Liver (tissue), 9 donors: ENCODE measurements around the gene CYTL1. TPM values are rescaled to one million over a fixed set of nuclear protein-coding genes. Genes with fewer than 3 reads are reported as not detected.

ENCODE experiments used
- DNase-seq: peaks from one replicate; pipeline ENCODE4 v3.0.0-alpha.2; 2017; ENCODE audit warnings: low spot score
- H3K27ac ChIP-seq, 2 donors: one replicate each; pipeline ENCODE4 v1.7.0; 2013; ENCODE audit warnings: inconsistent platforms in 2 of 2, low read length in 2 of 2, control low read depth in 1 of 2, low read depth in 1 of 2, mild to moderate bottlenecking in 1 of 2
- H3K27me3 ChIP-seq, 4 donors: one replicate each; pipeline versions ENCODE4 v1.6.1 to v1.7.0; 2013; ENCODE audit warnings: low read length in 3 of 4, inconsistent platforms in 1 of 4, mild to moderate bottlenecking in 1 of 4, moderate library complexity in 1 of 4; ENCODE audit not compliant: control insufficient read depth in 4 of 4, insufficient read depth in 4 of 4
- H3K36me3 ChIP-seq, 4 donors: one replicate each; pipeline versions ENCODE4 v1.6.1 to v1.7.0; 2013; ENCODE audit warnings: low read length in 3 of 4, mild to moderate bottlenecking in 3 of 4, low read depth in 1 of 4, moderate library complexity in 1 of 4; ENCODE audit not compliant: control insufficient read depth in 4 of 4, insufficient read depth in 3 of 4
- H3K4me1 ChIP-seq, 4 donors: one replicate each; pipeline versions ENCODE4 v1.6.1 to v1.7.0; 2013; ENCODE audit warnings: low read length in 3 of 4, mild to moderate bottlenecking in 3 of 4, moderate library complexity in 1 of 4; ENCODE audit not compliant: control insufficient read depth in 4 of 4, insufficient read depth in 4 of 4
- H3K4me3 ChIP-seq, 3 donors: one replicate each; pipeline versions ENCODE4 v1.6.1 to v1.7.0; 2013; ENCODE audit warnings: low read length in 3 of 3, control low read depth in 1 of 3, low read depth in 1 of 3, mild to moderate bottlenecking in 1 of 3
- H3K9ac ChIP-seq, 2 donors: one replicate each; pipeline ENCODE4 v1.7.0; 2013; ENCODE audit warnings: low read length in 2 of 2, mild to moderate bottlenecking in 2 of 2, moderate library complexity in 2 of 2, control low read depth in 1 of 2, low read depth in 1 of 2
- H3K9me3 ChIP-seq, 4 donors: one replicate each; pipeline versions ENCODE4 v1.6.1 to v1.7.0; 2013; ENCODE audit warnings: low read length in 3 of 4; ENCODE audit not compliant: control insufficient read depth in 4 of 4
- ATF3 ChIP-seq: IDR thresholded peaks from 2 replicates; pipeline ENCODE4 v1.6.1; 2016; ENCODE audit warnings: antibody characterized with exemption
- CTCF ChIP-seq: fragments of 150-350 bp; IDR thresholded peaks from 2 replicates; pipeline ENCODE4 v1.5.1; 2017; ENCODE audit warnings: improper control_type of control experiment, low read depth, low read length; ENCODE audit not compliant: missing input control
- EGR1 ChIP-seq, 2 donors: IDR thresholded peaks; 2 replicates each; pipeline ENCODE4 v1.6.1; 2016 to 2018; ENCODE audit warnings: antibody characterized with exemption in 2 of 2, low read depth in 2 of 2
- FOXA1 ChIP-seq: IDR thresholded peaks from 2 replicates; pipeline ENCODE4 v1.6.1; 2016; ENCODE audit warnings: antibody characterized with exemption
- FOXA2 ChIP-seq: IDR thresholded peaks from 2 replicates; pipeline ENCODE4 v1.6.1; 2016; ENCODE audit warnings: antibody characterized with exemption
- HNF4A ChIP-seq, 2 donors: conservative IDR thresholded peaks; 2 replicates each; pipeline ENCODE4 v1.6.1; 2016; ENCODE audit warnings: antibody characterized with exemption in 2 of 2, mild to moderate bottlenecking in 2 of 2
- HNF4G ChIP-seq: IDR thresholded peaks from 2 replicates; pipeline ENCODE4 v1.6.1; 2016; ENCODE audit warnings: antibody characterized with exemption
- JUND ChIP-seq, 2 donors: IDR thresholded peaks; 2 replicates each; pipeline ENCODE4 v1.6.1; 2016; ENCODE audit warnings: antibody characterized with exemption in 2 of 2
- MAX ChIP-seq: IDR thresholded peaks from 2 replicates; pipeline ENCODE4 v1.6.1; 2016; ENCODE audit warnings: antibody characterized with exemption
- RAD21 ChIP-seq, 2 donors: IDR thresholded peaks; 2 replicates each; pipeline ENCODE4 v1.6.1; 2016; ENCODE audit warnings: antibody characterized with exemption in 2 of 2, mild to moderate bottlenecking in 2 of 2
- REST ChIP-seq: IDR thresholded peaks from 2 replicates; pipeline ENCODE4 v1.6.1; 2016; ENCODE audit warnings: antibody characterized with exemption, mild to moderate bottlenecking
- RXRA ChIP-seq, 2 donors: IDR thresholded peaks; 2 replicates each; pipeline ENCODE4 v1.6.1; 2017 to 2018; ENCODE audit warnings: antibody characterized with exemption in 2 of 2, mild to moderate bottlenecking in 1 of 2
- SP1 ChIP-seq: IDR thresholded peaks from 2 replicates; pipeline ENCODE4 v1.6.1; 2018; ENCODE audit warnings: antibody characterized with exemption, mild to moderate bottlenecking
- TAF1 ChIP-seq: conservative IDR thresholded peaks from 2 replicates; pipeline ENCODE4 v1.6.1; 2016; ENCODE audit warnings: antibody characterized with exemption, mild to moderate bottlenecking
- YY1 ChIP-seq: IDR thresholded peaks from 2 replicates; pipeline ENCODE4 v1.6.1; 2016; ENCODE audit warnings: antibody characterized with exemption, mild to moderate bottlenecking
- ZBTB33 ChIP-seq: IDR thresholded peaks from 2 replicates; pipeline ENCODE4 v1.6.1; 2016; ENCODE audit warnings: antibody characterized with exemption
- WGBS: extraction: QIAGEN DNeasy Blood & Tissue Kit; methylation state at CpG from one replicate; pipeline ENCODE4 v1.1.7; 2013; 5-methylcytosine and 5-hydroxymethylcytosine counted together
- polyA plus RNA-seq, 2 donors: library from polyadenylated mRNA; stranded (reverse) in 1 of 2; unstranded in 1 of 2; fragments of 200-250 nt in 1 of 2; fragments of >200 nt in 1 of 2; fragmentation: Nextera tagmentation in 1 of 2; extraction: Ambion mirVana in 1 of 2; gene quantifications; one replicate each; pipeline versions ENCODE4 v1.2.1 to v1.2.3, GENCODE V29; 2013 to 2015
- total RNA-seq, 2 donors: library from RNA; depleted of rRNA; stranded (reverse); fragments of >200 nt; gene quantifications; one replicate each; pipeline ENCODE4 v1.2.3, GENCODE V29; 2014
- donor health status: healthy.
- donor health status: healthy.
- donor health status: healthy.
- donor health status: healthy.
- donor health status: healthy.

Gene CYTL1
- total and polyA plus RNA-seq, 4 donors, result 0.13 to 4.6 TPM; not detected in 2

- TF ChIP-seq HNF4G, result no peak
- Histone ChIP-seq H3K27ac (no peak overlapping the region), H3K36me3 (no peaks in the 10 kb centered on the region), H3K4me1 (no peaks in the 10 kb centered on the region), H3K27me3 (no peaks in the 10 kb centered on the region), H3K9me3 (no peaks in the 10 kb centered on the region), H3K9ac (no peak overlapping the region), H3K4me3 (no peak overlapping the region)
- WGBS, result 79% methylated on average over 5 of the region's 5 CpGs
- no peak for DNase-seq
Measured at GRCh38 chr4:4986841-4987240, 32.4 kb downstream of the CYTL1 start.

GRCh38 chr4:4985844-4986243 is 33.4 kb downstream of the CYTL1 start:
- no peaks in the 10 kb centered on the region for H3K4me1 ChIP-seq
- TF ChIP-seq ZBTB33 (no peak), JUND (IDR thresholded peaks at IDR 0.05) (no peak), CTCF (no peak), FOXA2 (no peak), HNF4A (conservative IDR thresholded peaks at IDR 0.05) (no peak), SP1 (no peak)
- 79% methylated on average over 1 of the region's 1 CpG for WGBS

GRCh38 chr4:4985036-4985435 is 34.2 kb downstream of the CYTL1 start:
- H3K4me3 ChIP-seq, result no peak overlapping the region
- WGBS, result 84% methylated on average over 2 of the region's 2 CpGs
- H3K27ac ChIP-seq, result no peak overlapping the region
- H3K9ac ChIP-seq, result no peak overlapping the region
- no peak for DNase-seq
- no peaks in the 10 kb centered on the region for H3K4me1 ChIP-seq
- no peaks in the 10 kb centered on the region for H3K36me3 ChIP-seq
- H3K9me3 ChIP-seq, result no peaks in the 10 kb centered on the region
- H3K27me3 ChIP-seq, result no peaks in the 10 kb centered on the region
- no peak for TF ChIP-seq SP1
- TF ChIP-seq HNF4G, result no peak
- no peak for TF ChIP-seq TAF1
- no peak for TF ChIP-seq HNF4A (conservative IDR thresholded peaks at IDR 0.05)
- TF ChIP-seq ZBTB33, result no peak
- TF ChIP-seq EGR1 (IDR thresholded peaks at IDR 0.05; ENCODE audit: low read depth in 2 of 2), result no peak
- TF ChIP-seq CTCF, result no peak
- no peak for TF ChIP-seq FOXA2
- TF ChIP-seq ATF3, result no peak
- TF ChIP-seq FOXA1, result no peak
- no peak for TF ChIP-seq RXRA (IDR thresholded peaks at IDR 0.05)
- TF ChIP-seq MAX, result no peak
- no peak for TF ChIP-seq YY1
- TF ChIP-seq REST, result no peak
- TF ChIP-seq RAD21 (IDR thresholded peaks at IDR 0.05), result no peak

More at GRCh38 chr4:4985844-4986243, 33.4 kb downstream of the CYTL1 start:
- no peak for DNase-seq
- Histone ChIP-seq H3K9ac (no peak overlapping the region), H3K27me3 (no peaks in the 10 kb centered on the region), H3K27ac (no peak overlapping the region), H3K9me3 (no peaks in the 10 kb centered on the region), H3K36me3 (no peaks in the 10 kb centered on the region), H3K4me3 (no peak overlapping the region)
